ENCODE measurements around the gene ZDHHC5.

The ZDHHC5 gene

GRCh38 chr11:57667736-57668433 is at the start of gene ZDHHC5:
Gene ZDHHC5, plus strand, starts transcription at chr11:57668114. Its CDS starts 4,977 bp downstream, at chr11:57673091.
- peak; percentile 99 for DNase-seq

GRCh38 chr11:57618438-57618837 is 49.5 kb upstream of the ZDHHC5 start:
- DNase-seq, result no peak

GRCh38 chr11:57619331-57619730 is 48.6 kb upstream of the ZDHHC5 start:
- DNase-seq, result no peak

GRCh38 chr11:57620467-57620866 is 47.4 kb upstream of the ZDHHC5 start:
- DNase-seq, result no peak

- no peak for DNase-seq
These were observed 45.7 kb upstream of the ZDHHC5 start for GRCh38 chr11:57622263-57622662.

- no peak for DNase-seq
These were observed 43.0 kb upstream of the ZDHHC5 start for GRCh38 chr11:57624864-57625263.

- DNase-seq, result no peak
These were observed 41.0 kb upstream of the ZDHHC5 start for GRCh38 chr11:57626895-57627294.

- no peak for DNase-seq
These were observed 37.7 kb upstream of the ZDHHC5 start for GRCh38 chr11:57630171-57630570.

GRCh38 chr11:57632116-57632515 is 35.8 kb upstream of the ZDHHC5 start:
- DNase-seq, result no peak

- no peak for DNase-seq
These were observed 34.4 kb upstream of the ZDHHC5 start for GRCh38 chr11:57633394-57634070.

- DNase-seq, result no peak
These were observed 33.6 kb upstream of the ZDHHC5 start for GRCh38 chr11:57634311-57634710.

- no peak for DNase-seq
These were observed 32.7 kb upstream of the ZDHHC5 start for GRCh38 chr11:57635246-57635645.

- no peak for DNase-seq
These were observed 30.3 kb upstream of the ZDHHC5 start for GRCh38 chr11:57637626-57638004.

GRCh38 chr11:57638005-57638781 is 29.7 kb upstream of the ZDHHC5 start:
- peak; percentile 80 for DNase-seq

GRCh38 chr11:57638811-57639320 is 29.0 kb upstream of the ZDHHC5 start:
- DNase-seq, result no peak

- no peak for DNase-seq
These were observed 28.4 kb upstream of the ZDHHC5 start for GRCh38 chr11:57639321-57640067.

GRCh38 chr11:57640068-57640800 is 27.7 kb upstream of the ZDHHC5 start:
- no peak for DNase-seq

- DNase-seq, result peak in 1 of 2 experiments; percentile 20
These were observed 26.7 kb upstream of the ZDHHC5 start for GRCh38 chr11:57641011-57641807.

GRCh38 chr11:57643802-57644201 is 24.1 kb upstream of the ZDHHC5 start:
- DNase-seq, result no peak

- DNase-seq, result peak; percentile 63 to 79
These were observed 22.9 kb upstream of the ZDHHC5 start for GRCh38 chr11:57644748-57645688.
